Activated CD4-positive, alpha-beta T cell treated with anti-CD3 and anti-CD28 coated beads, Interleukin-2, amount 50 U/mL, for 16 hours (primary cell): Measurements from ENCODE around the gene OR51B5.
"Not testable (repeated sequence)": the region's sequence is repeated elsewhere in the genome, so short reads cannot be mapped to it uniquely, and the experiment has no call there.

Source experiments
- DNase-seq: peaks from one replicate; pipeline ENCODE4 v3.0.0-alpha.2; 2020

Gene OR51B5

GRCh38 chr11:5324197-5324596 is 19.1 kb downstream of the OR51B5 start, which contains the start of gene OR51B2:
Gene OR51B2 (minus strand): TSS chr11:5324297. CDS start chr11:5324297, 0 bp downstream.
- no peak for DNase-seq

- DNase-seq = no peak
Observed at GRCh38 chr11:5317292-5317691, 26.0 kb downstream of the OR51B5 start.

DNA sequence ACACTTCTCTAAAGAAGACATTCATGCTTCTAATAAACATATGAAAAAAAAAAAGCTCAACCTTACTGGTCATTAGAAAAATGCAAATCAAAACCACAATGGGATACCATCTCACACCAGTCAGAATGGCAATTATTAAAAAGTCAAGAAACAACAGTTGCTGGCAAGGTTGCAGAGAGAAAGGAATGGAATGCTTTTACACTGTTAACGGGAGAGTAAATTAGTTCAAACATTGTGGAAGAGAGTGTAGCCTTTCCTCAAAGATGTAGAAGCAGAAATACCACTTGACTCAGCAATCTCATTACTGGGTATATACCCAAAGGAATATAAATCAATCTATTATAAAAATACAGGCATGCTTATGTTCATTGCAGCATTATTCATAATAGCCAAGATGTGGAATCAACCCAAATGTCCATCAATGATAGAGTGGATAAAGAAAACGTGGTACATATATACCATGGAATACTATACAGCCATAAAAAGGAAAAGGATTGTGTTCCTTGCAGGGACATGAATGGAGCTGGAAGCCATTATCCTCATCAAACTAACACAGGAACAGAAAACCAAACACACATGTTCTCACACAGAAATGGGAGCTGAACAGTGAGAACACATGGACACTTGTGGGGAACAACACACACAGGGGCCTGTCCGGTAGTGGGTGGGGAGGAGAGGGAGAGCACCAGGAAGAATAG is 29.8 kb downstream of the OR51B5 start:
- not testable (repeated sequence) for DNase-seq

DNA sequence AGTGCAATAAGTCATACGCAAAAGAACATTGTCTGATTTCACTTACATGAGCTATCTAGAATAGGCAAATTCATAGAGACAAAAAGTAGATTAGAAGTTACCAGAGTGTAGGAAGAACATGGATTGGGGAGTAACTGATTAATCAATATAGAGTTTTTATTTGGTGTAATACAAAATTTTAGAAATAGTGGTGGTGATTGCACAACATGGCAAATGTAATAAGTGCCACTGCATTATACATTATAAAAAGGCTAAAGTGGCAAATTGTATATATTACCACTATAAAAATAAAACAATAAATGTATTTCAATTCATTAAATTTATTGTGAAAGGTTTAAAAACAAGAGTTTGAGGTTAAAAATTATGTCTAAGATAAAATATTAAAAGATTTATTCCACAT is 32.9 kb downstream of the OR51B5 start:
- DNase-seq = no peak

- no peak for DNase-seq
Observed at GRCh38 chr11:5307256-5308019, 35.9 kb downstream of the OR51B5 start.

- DNase-seq = no peak
Observed at GRCh38 chr11:5304046-5304445, 39.3 kb downstream of the OR51B5 start.

DNA sequence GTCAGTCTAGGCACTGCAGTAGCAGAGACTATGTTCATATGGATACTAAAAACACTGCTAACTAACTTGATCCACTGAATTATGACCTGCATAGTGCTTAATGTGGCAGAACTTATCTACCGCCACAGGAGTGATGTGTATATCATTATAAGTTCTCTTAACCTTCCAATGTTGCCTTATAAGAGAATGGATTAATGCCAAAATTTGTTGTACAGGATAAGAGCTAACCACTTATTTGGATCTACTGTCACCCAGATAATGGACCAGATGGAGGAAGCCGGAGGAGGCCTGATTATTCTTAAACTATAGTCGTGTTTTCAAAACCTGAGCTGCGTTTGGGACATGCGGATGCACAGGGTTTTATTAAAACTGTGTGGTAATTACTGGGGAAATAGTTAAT is 39.7 kb downstream of the OR51B5 start:
- no peak for DNase-seq

DNA sequence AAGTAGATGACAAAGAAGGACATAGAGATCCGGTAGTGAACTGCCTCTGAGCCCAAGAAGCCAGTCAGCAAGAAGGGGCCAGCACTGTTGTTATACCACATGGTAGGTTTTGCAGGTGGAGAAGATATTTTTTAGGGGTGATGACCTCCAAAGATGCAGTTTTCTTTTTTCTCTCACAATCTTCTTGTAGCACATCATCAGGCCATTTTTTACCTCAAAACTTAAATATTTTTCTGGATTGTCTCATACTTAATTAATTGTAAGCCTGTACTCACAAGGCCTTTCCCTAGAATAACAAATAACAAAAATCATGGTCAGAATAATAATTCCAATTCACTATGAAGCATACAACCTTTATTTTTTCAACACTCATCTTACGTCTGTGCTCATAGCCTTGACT is 41.5 kb downstream of the OR51B5 start, which contains the start of gene OR51B4:
Gene OR51B4 (minus strand): TSS at position 101 of the 400 bp plus-strand sequence. CDS start 0 bp downstream, at position 101.
- DNase-seq = no peak

GRCh38 chr11:5300251-5300650 is 43.1 kb downstream of the OR51B5 start:
- no peak for DNase-seq

GRCh38 chr11:5298451-5298850 is 44.9 kb downstream of the OR51B5 start:
- no peak for DNase-seq

DNA sequence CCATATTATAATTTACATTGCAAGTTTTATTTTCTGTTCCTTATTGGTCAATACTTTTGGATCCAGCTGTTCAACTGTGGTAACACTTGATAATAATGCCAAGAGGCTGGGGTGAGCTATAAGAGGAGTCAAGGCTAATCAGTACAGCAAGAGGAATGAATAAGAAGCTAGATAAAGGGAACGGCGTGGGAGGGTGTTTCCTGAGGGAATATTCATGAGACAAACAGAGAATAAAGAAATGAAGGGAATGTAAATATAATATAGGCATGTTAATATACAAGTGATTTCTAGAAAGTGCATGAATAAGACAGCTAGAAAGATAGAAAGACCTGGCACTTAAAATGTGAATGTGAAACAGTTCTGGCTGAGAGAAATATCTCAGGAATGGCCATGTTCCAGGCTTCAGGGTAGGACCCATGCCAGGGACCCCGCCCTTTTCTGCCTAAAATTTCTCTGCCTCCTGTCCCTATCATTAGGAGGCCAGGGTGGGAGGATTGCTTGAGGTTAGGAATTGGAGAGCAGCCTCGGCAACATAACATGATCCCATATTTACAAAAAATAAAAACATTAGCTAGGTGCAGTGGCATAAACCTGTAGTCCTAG is 45.5 kb downstream of the OR51B5 start:
- DNase-seq = no peak

DNA sequence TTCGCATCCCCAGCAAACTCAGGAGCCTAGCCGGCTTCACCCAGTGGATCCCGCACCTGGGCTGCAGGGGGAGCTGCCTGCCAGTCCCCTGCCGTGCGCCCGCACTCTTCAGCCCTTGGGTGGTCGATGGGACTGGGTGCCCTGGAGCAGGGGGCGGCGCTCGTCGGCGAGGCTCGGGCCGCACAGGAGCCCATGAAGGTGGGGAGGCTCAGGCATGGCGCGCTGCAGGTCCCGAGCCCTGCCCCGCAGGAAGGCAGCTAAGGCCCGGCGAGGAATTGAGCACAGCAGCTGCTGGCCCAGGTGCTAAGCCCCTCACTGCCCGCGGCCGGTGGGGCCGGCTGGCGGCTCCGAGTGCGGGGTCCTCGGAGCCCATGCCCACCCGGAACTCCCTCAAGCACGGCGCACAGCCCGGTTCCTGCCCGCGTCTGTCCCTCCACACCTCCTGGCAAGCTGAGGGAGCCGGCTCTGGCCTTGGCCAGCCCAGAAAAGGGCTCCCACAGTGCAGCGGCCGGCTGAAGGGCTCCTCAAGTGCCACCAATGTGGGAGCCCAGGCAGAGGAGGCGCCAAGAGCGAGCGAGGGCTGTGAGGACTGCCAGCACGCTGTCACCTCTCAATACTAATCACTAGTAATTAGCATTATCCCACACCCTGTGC is 48.9 kb downstream of the OR51B5 start:
- DNase-seq = not testable (repeated sequence)

GRCh38 chr11:5293028-5293427 is 50.3 kb downstream of the OR51B5 start:
- no peak for DNase-seq
